NT2/D1 (cell line): ENCODE results near the gene SRPX2.

ENCODE experiments used
- DNase-seq: peaks from one replicate; pipeline ENCODE4 v3.0.0-alpha.2; 2011; ENCODE audit warnings: low read depth, low spot score
- H3K27me3 ChIP-seq: 2 replicates; pipeline ENCODE4 v1.6.0; 2011; ENCODE audit warnings: mild to moderate bottlenecking; ENCODE audit not compliant: insufficient read length, insufficient read depth
- H3K36me3 ChIP-seq: 2 replicates; pipeline ENCODE4 v1.6.1; 2011; ENCODE audit warnings: mild to moderate bottlenecking, low read length, mixed read lengths; ENCODE audit not compliant: insufficient read depth, insufficient read length
- H3K4me1 ChIP-seq: 2 replicates; pipeline ENCODE4 v1.5.1; 2011; ENCODE audit not compliant: insufficient read depth, insufficient read length
- H3K4me3 ChIP-seq: 2 replicates; pipeline ENCODE4 v1.5.1; 2011; ENCODE audit warnings: low read depth; ENCODE audit not compliant: insufficient read length
- H3K9ac ChIP-seq: 2 replicates; pipeline ENCODE4 v1.6.0; 2011; ENCODE audit warnings: low read depth; ENCODE audit not compliant: insufficient read length
- H3K9me3 ChIP-seq: 2 replicates; pipeline ENCODE4 v1.5.1; 2011; ENCODE audit warnings: mild to moderate bottlenecking, low read length; ENCODE audit not compliant: insufficient read depth
- SUZ12 ChIP-seq: IDR thresholded peaks from 2 replicates; pipeline ENCODE4 v1.6.1; 2011; ENCODE audit not compliant: insufficient read length, insufficient read depth; ENCODE audit errors: extremely low read depth
- YY1 ChIP-seq: IDR thresholded peaks from 2 replicates; pipeline ENCODE4 v1.6.1; 2011; ENCODE audit not compliant: insufficient read length, insufficient read depth
- ZNF274 ChIP-seq: IDR thresholded peaks from 2 replicates; pipeline ENCODE4 v1.6.1; 2011; ENCODE audit warnings: mild to moderate bottlenecking, low read depth, low read length

Gene SRPX2, protein sequence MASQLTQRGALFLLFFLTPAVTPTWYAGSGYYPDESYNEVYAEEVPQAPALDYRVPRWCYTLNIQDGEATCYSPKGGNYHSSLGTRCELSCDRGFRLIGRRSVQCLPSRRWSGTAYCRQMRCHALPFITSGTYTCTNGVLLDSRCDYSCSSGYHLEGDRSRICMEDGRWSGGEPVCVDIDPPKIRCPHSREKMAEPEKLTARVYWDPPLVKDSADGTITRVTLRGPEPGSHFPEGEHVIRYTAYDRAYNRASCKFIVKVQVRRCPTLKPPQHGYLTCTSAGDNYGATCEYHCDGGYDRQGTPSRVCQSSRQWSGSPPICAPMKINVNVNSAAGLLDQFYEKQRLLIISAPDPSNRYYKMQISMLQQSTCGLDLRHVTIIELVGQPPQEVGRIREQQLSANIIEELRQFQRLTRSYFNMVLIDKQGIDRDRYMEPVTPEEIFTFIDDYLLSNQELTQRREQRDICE

DNA sequence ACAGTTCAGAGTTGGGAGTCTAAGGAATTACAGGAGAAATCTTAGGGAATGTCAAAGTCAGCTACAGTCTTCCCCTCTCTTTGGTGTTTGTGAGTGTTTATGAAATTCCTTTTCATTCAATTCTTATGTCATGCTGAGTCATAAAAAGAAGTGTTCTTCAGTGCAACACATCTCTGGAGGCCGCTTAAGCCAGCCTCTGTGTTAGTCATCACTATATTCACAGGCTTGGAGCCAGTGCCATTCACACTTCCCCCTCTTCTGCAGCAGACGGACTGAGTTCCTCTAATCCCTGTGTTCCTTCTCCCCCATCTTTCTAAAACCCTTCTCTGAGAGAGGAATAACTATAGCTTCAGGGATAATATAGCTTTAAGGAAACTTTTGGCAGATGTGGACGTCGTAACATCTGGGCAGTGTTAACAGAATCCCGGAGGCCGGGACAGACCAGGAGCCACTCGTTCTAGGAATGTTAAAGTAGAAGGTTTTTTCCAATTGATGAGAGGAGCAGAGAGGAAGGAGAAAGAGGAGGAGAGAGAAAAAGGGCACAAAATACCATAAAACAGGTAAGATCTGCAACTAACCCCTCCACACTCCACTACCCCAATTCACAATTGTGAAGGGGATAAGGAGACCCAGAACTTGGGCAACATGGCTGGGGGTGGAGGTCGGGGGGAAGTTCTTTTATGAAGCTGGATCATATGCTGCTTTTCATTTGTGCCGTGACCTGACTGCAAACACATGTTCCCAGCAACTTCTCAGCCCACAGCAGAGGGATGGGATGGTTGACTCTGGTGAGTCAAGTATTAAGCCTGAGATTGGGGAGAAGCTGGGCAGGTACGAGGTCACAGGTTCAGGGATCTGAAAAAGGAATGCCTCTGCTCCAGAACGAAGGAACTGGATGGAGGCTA lies at the start of gene SRPX2:
Gene SRPX2 (plus strand): TSS at position 244 of the 905 bp plus-strand sequence. CDS start 2,124 bp downstream, outside the sequence.
- DNase-seq, result no peak

DNA sequence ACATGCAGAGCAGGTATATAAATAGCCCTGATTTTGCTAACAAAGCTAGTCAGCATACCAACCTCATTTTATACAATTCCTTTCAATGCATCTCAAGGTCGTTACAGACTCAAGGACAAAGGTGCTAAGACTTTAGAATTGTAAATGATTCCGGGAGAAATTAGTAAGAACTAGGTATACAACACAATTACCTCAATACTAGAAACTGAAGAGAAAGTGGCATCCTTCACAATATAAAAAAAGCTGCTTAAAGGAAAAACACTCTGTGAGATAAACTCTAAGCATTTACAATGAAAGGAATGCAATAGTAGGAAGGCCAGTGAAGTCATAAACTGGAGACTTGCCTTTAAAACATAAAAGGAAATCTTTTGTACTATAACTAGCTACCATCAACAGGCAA lies 47.4 kb upstream of the SRPX2 start:
- Histone ChIP-seq H3K4me3 (no peak overlapping the region), H3K27me3 (no peaks in the 10 kb centered on the region), H3K4me1 (no peaks in the 10 kb centered on the region), H3K9me3 (no peaks in the 10 kb centered on the region), H3K36me3 (no peaks in the 10 kb centered on the region), H3K9ac (no peak overlapping the region)
- no peak for TF ChIP-seq YY1
- no peak for TF ChIP-seq SUZ12
- no peak for TF ChIP-seq ZNF274
- DNase-seq, result no peak

More for the DNA sequence above, at the start of gene SRPX2:
- Histone ChIP-seq H3K4me3 (no peak within 1 kb of the TSS), H3K9ac (no peak within 1 kb of the TSS), H3K4me1 (peaks cover 4% of the 10 kb centered on the region), H3K27me3 (no peaks in the 10 kb centered on the region), H3K36me3 (no peaks in the 10 kb centered on the region), H3K9me3 (no peaks in the 10 kb centered on the region)
- TF ChIP-seq YY1, result no peak
- TF ChIP-seq ZNF274, result no peak
- no peak for TF ChIP-seq SUZ12

DNA sequence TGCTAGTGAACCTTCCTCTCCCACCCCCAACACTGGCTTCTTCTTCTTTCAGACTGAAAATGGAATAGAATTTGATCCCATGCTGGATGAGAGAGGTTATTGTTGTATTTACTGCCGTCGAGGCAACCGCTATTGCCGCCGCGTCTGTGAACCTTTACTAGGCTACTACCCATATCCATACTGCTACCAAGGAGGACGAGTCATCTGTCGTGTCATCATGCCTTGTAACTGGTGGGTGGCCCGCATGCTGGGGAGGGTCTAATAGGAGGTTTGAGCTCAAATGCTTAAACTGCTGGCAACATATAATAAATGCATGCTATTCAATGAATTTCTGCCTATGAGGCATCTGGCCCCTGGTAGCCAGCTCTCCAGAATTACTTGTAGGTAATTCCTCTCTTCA lies 44.5 kb upstream of the SRPX2 start:
- no peak overlapping the region for H3K9ac ChIP-seq
- no peak for TF ChIP-seq SUZ12
- TF ChIP-seq YY1, result no peak
- no peak for TF ChIP-seq ZNF274
- no peaks in the 10 kb centered on the region for H3K36me3 ChIP-seq
- no peaks in the 10 kb centered on the region for H3K9me3 ChIP-seq
- DNase-seq, result no peak
- H3K4me3 ChIP-seq, result no peak overlapping the region
- H3K4me1 ChIP-seq, result no peaks in the 10 kb centered on the region
- H3K27me3 ChIP-seq, result no peaks in the 10 kb centered on the region

DNA sequence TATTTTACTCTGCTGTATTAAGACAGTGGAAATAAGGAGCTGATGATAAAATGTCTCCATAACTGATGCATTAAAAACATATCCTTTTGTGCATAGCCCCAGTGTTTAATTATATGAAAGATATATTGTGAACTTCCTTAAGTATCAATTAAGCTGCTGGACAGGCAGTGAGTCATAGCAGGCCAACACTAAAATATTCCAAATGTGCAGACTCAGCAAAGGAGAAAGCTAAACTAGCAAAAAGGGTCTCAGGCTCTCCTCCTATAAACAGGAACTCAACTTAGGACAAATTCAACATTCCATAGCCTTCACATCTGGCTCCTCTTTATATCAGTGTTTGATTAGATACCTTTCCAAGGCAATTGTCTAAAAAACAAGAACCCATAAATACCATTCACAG lies 43.7 kb upstream of the SRPX2 start:
- Histone ChIP-seq H3K9me3 (no peaks in the 10 kb centered on the region), H3K4me3 (no peak overlapping the region), H3K9ac (no peak overlapping the region), H3K27me3 (no peaks in the 10 kb centered on the region), H3K4me1 (no peaks in the 10 kb centered on the region), H3K36me3 (no peaks in the 10 kb centered on the region)
- DNase-seq, result no peak
- no peak for TF ChIP-seq ZNF274
- no peak for TF ChIP-seq SUZ12
- no peak for TF ChIP-seq YY1

DNA sequence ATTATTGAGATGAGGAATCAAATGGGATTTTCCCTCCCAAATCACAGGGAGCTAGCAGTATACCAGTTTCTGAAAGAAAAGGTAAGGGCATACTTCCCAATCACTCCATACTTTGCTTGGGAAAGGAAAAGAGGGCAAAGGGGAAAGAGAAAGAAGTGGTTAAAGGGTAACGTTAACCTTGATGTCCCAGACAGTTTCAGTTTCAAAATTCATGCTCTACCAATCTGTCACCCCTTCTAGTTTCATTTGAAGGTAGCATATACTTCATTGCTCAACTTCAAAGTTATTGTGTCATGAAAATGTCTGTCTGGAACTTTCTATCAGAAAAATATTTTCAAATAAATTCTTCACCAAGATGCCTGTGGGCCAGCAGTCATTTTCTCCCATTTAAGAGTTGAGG lies 43.2 kb upstream of the SRPX2 start:
- no peaks in the 10 kb centered on the region for H3K36me3 ChIP-seq
- no peaks in the 10 kb centered on the region for H3K27me3 ChIP-seq
- H3K4me3 ChIP-seq, result no peak overlapping the region
- no peaks in the 10 kb centered on the region for H3K4me1 ChIP-seq
- no peak for TF ChIP-seq ZNF274
- no peak for TF ChIP-seq YY1
- no peak for TF ChIP-seq SUZ12
- no peak overlapping the region for H3K9ac ChIP-seq
- no peak for DNase-seq
- H3K9me3 ChIP-seq, result no peaks in the 10 kb centered on the region

DNA sequence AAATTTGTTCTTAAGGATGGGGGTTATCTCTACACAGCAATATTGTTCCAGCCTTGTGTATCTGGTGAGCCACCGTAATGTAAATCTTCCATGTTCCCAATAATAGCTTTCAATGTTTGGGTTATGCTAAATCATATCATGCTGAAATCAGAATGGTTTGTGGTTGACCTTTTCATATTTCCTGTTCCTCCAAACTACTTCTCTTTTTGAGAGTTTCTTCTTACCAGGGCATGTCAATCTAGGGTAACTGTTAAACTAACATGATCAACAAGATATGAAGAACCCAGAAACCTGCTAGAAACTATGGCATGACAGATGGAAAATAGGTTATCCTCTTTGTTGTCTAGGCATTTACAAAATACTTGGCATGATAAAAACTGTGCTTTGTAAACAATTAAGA lies 37.2 kb upstream of the SRPX2 start:
- H3K4me1 ChIP-seq, result no peaks in the 10 kb centered on the region
- no peak overlapping the region for H3K9ac ChIP-seq
- no peak for DNase-seq
- H3K9me3 ChIP-seq, result no peaks in the 10 kb centered on the region
- TF ChIP-seq YY1 (no peak), SUZ12 (no peak), ZNF274 (no peak)
- no peak overlapping the region for H3K4me3 ChIP-seq
- no peaks in the 10 kb centered on the region for H3K36me3 ChIP-seq
- no peaks in the 10 kb centered on the region for H3K27me3 ChIP-seq

DNA sequence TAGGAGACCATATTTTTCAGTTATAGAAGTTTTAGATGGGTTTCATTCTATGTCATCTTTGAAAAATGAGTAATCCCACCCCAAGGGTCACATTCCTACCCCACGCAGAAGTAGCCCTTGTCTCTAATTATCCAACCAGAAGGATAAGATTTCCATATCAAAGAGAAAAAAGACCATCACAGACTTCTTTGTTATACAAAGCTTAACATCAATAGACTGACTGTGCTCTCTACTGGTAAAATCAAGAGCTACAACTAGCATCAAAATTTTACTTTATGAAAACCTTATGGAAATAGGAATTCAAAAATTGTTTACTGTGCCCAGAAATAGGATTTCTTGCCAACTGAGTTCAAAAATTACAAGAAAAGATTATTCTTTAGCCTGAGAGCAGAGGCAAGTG lies 34.4 kb upstream of the SRPX2 start:
- no peaks in the 10 kb centered on the region for H3K36me3 ChIP-seq
- H3K27me3 ChIP-seq, result no peaks in the 10 kb centered on the region
- H3K9ac ChIP-seq, result no peak overlapping the region
- no peak for DNase-seq
- no peak for TF ChIP-seq SUZ12
- no peak for TF ChIP-seq YY1
- TF ChIP-seq ZNF274, result no peak
- no peaks in the 10 kb centered on the region for H3K4me1 ChIP-seq
- H3K9me3 ChIP-seq, result no peaks in the 10 kb centered on the region
- H3K4me3 ChIP-seq, result no peak overlapping the region
